OCI-LY3 (cell line): Measurements from ENCODE around the gene RAB11FIP2.

ENCODE experiments used
- H2AFZ ChIP-seq: fragments of 200-600, 300-600 bp; shearing (Covaris generic); 2 replicates; pipeline ENCODE4 v1.6.0; 2014; ENCODE audit warnings: antibody characterized with exemption, low read depth, low read length
- H3K27ac ChIP-seq: fragments of 200-600, 300-600 bp; sonication (generic); 2 replicates; pipeline ENCODE4 v1.5.1; 2014; ENCODE audit warnings: mild to moderate bottlenecking, low read length, moderate library complexity, mixed read lengths
- H3K27me3 ChIP-seq: fragments of 200-600, 300-600 bp; sonication (generic); 2 replicates; pipeline ENCODE4 v1.6.1; 2014; ENCODE audit warnings: low read depth, low read length, mixed read lengths
- H3K36me3 ChIP-seq: fragments of 200-600, 300-600 bp; sonication (generic); replicated peaks from 2 replicates; pipeline ENCODE3; 2014; ENCODE audit warnings: low read depth, low read length, mixed read lengths
- H3K4me1 ChIP-seq: fragments of 300-600, 200-600 bp; sonication (generic); 2 replicates; pipeline ENCODE4 v1.6.1; 2014; ENCODE audit warnings: low read length, mixed read lengths
- H3K4me2 ChIP-seq: fragments of 200-600, 300-600 bp; sonication (generic); 2 replicates; pipeline ENCODE4 v1.6.1; 2014; ENCODE audit warnings: low read length, mixed read lengths
- H3K4me3 ChIP-seq: fragments of 300-600, 200-600 bp; sonication (generic); 2 replicates; pipeline ENCODE4 v1.5.1; 2014; ENCODE audit warnings: antibody characterized with exemption, mild to moderate bottlenecking, low read length, moderate library complexity
- H3K79me2 ChIP-seq: fragments of 300-600, 200-600 bp; shearing (Covaris generic); 2 replicates; pipeline ENCODE4 v1.6.1; 2014; ENCODE audit warnings: mild to moderate bottlenecking, low read length, mixed read lengths
- H3K9ac ChIP-seq: fragments of 300-600, 200-600 bp; shearing (Covaris generic); 2 replicates; pipeline ENCODE4 v1.6.0; 2014; ENCODE audit warnings: mild to moderate bottlenecking, low read length, moderate library complexity
- H3K9me3 ChIP-seq: fragments of 200-600, 300-600 bp; shearing (Covaris generic); 2 replicates; pipeline ENCODE4 v1.6.1; 2014; ENCODE audit warnings: low read length, mixed read lengths; ENCODE audit not compliant: insufficient read depth
- H4K20me1 ChIP-seq: fragments of 200-600, 300-600 bp; sonication (generic); 2 replicates; pipeline ENCODE4 v1.6.1; 2016; ENCODE audit warnings: low read length, mixed read lengths; ENCODE audit not compliant: insufficient read depth
- CTCF ChIP-seq: fragments of 200-600, 300-600 bp; sonication (generic); IDR thresholded peaks from 2 replicates; pipeline ENCODE4 v1.5.1; 2014; ENCODE audit warnings: antibody characterized with exemption, low read length, low read depth
- EZH2phosphoT487 ChIP-seq: fragments of 200-600 bp; shearing (Covaris generic); IDR thresholded peaks from 2 replicates; pipeline ENCODE4 v1.6.1; 2018; ENCODE audit warnings: antibody characterized with exemption, mixed run types, low read depth

Gene RAB11FIP2

GRCh38 chr10:118020365-118020764 lies 26.4 kb downstream of the RAB11FIP2 start:
- H3K27ac ChIP-seq = no peak overlapping the region
- no peaks in the 10 kb centered on the region for H3K9me3 ChIP-seq
- no peaks in the 10 kb centered on the region for H3K79me2 ChIP-seq
- H3K4me3 ChIP-seq = no peak overlapping the region
- no peaks in the 10 kb centered on the region for H3K36me3 ChIP-seq
- no peak overlapping the region for H2AFZ ChIP-seq
- no peak overlapping the region for H3K4me2 ChIP-seq
- H3K27me3 ChIP-seq = no peaks in the 10 kb centered on the region
- TF ChIP-seq EZH2phosphoT487 = no peak
- no peak for TF ChIP-seq CTCF
- no peaks in the 10 kb centered on the region for H4K20me1 ChIP-seq
- no peak overlapping the region for H3K9ac ChIP-seq
- no peaks in the 10 kb centered on the region for H3K4me1 ChIP-seq

- Histone ChIP-seq H3K4me1 (peaks cover 6% of the 10 kb centered on the region), H3K27ac (no peak overlapping the region), H3K9ac (no peak overlapping the region)
Measured at GRCh38 chr10:118017850-118018249, 28.9 kb downstream of the RAB11FIP2 start.

GRCh38 chr10:118017071-118017740 lies 29.5 kb downstream of the RAB11FIP2 start:
- H2AFZ ChIP-seq = no peak overlapping the region
- H4K20me1 ChIP-seq = no peaks in the 10 kb centered on the region
- H3K79me2 ChIP-seq = no peaks in the 10 kb centered on the region
- H3K27ac ChIP-seq = no peak overlapping the region
- H3K4me3 ChIP-seq = no peak overlapping the region
- no peak overlapping the region for H3K9ac ChIP-seq
- H3K9me3 ChIP-seq = no peaks in the 10 kb centered on the region
- H3K4me1 ChIP-seq = peaks cover 9% of the 10 kb centered on the region
- no peak overlapping the region for H3K4me2 ChIP-seq
- no peaks in the 10 kb centered on the region for H3K36me3 ChIP-seq
- H3K27me3 ChIP-seq = no peaks in the 10 kb centered on the region
- TF ChIP-seq EZH2phosphoT487 (no peak), CTCF (no peak)

More at GRCh38 chr10:118017850-118018249, 28.9 kb downstream of the RAB11FIP2 start:
- H3K79me2 ChIP-seq = no peaks in the 10 kb centered on the region
- no peaks in the 10 kb centered on the region for H3K9me3 ChIP-seq
- H3K36me3 ChIP-seq = no peaks in the 10 kb centered on the region
- TF ChIP-seq CTCF = no peak
- no peak for TF ChIP-seq EZH2phosphoT487
- H3K4me3 ChIP-seq = no peak overlapping the region
- no peak overlapping the region for H2AFZ ChIP-seq
- no peaks in the 10 kb centered on the region for H4K20me1 ChIP-seq
- H3K4me2 ChIP-seq = no peak overlapping the region
- no peaks in the 10 kb centered on the region for H3K27me3 ChIP-seq

GRCh38 chr10:118012952-118013525 lies 33.7 kb downstream of the RAB11FIP2 start:
- no peaks in the 10 kb centered on the region for H4K20me1 ChIP-seq
- no peak for TF ChIP-seq CTCF
- no peak for TF ChIP-seq EZH2phosphoT487
- no peaks in the 10 kb centered on the region for H3K27me3 ChIP-seq
- H3K4me1 ChIP-seq = peaks cover 9% of the 10 kb centered on the region
- no peaks in the 10 kb centered on the region for H3K9me3 ChIP-seq
- H3K36me3 ChIP-seq = no peaks in the 10 kb centered on the region
- no peak overlapping the region for H3K4me3 ChIP-seq
- no peak overlapping the region for H3K9ac ChIP-seq
- H2AFZ ChIP-seq = no peak overlapping the region
- H3K27ac ChIP-seq = no peak overlapping the region; the same call in 1 of the 2 replicates
- H3K79me2 ChIP-seq = no peaks in the 10 kb centered on the region
- H3K4me2 ChIP-seq = 0 out of 2 replicates have a peak overlapping the region, but pooled peaks have one; percentile 2
